ENCODE data around the gene SLC35E1. TPM values are rescaled to one million over a fixed set of nuclear protein-coding genes. Genes with fewer than 3 reads are reported as not detected.

SLC35E1 gene
- total RNA-seq, 1 experiment from 2014 or later: 49.1 TPM

GRCh38 chr19:16603090-16603489, 30.9 kb upstream of the SLC35E1 start:
- CTCF ChIA-PET: no interaction called here
- Histone ChIP-seq H3K9me2 (ENCODE audit: insufficient read depth) (no peaks in the 10 kb centered on the region), H3K27me3 (ENCODE audit: insufficient read depth, low read length) (no peaks in the 10 kb centered on the region), H3K4me3 (replicated peaks in 1 of 2; ENCODE audit: low read depth in 1 of 2, low read length in 2 of 2) (no peak overlapping the region), H3K9ac (ENCODE audit: low read length) (no peak overlapping the region), H4K20me1 (ENCODE audit: insufficient read depth) (no peaks in the 10 kb centered on the region), H3K4me2 (ENCODE audit: low read length) (no peak overlapping the region), H3K9me3 (ENCODE audit: control insufficient read depth in 1 of 2, insufficient read depth in 1 of 2, low read depth in 1 of 2, low read length in 2 of 2) (no peaks in the 10 kb centered on the region), H3K4me1 (ENCODE audit: control insufficient read depth in 1 of 2, insufficient read depth in 2 of 2, low read length in 2 of 2) (peaks cover 3 to 5% of the 10 kb centered on the region in 2 experiments; a peak in 3 of 4 replicates), H3K79me2 (ENCODE audit: insufficient read depth, low read length) (peaks cover 100% of the 10 kb centered on the region), H2AFZ (ENCODE audit: low read depth, low read length, poor library complexity, severe bottlenecking) (no peak overlapping the region), H3K27ac (ENCODE audit: low read depth, low read length) (no peak overlapping the region), H3K36me3 (ENCODE audit: control insufficient read depth in 1 of 2, insufficient read depth in 2 of 2, low read length in 2 of 2) (no peaks in the 10 kb centered on the region)
- POLR2A ChIA-PET: no interaction called here
- intact Hi-C loops (cut with micrococcal nuclease): no loop called here
- no peak for DNase-seq (ENCODE audit: low read depth, low spot score)
- TF ChIP-seq YY1 (IDR thresholded peaks at IDR 0.05; ENCODE audit: extremely low read depth, insufficient replicate concordance, low read depth, low read length): no peak
- no peak for TF ChIP-seq ZNF274 (IDR thresholded peaks at IDR 0.05; ENCODE audit: low read depth, low read length)
- no peak for TF ChIP-seq RAD21 (IDR thresholded peaks at IDR 0.05; ENCODE audit: low read depth)
- TF ChIP-seq REST (IDR thresholded peaks at IDR 0.05; ENCODE audit: low read depth): no peak
- no peak for TF ChIP-seq POLR2A (IDR thresholded peaks at IDR 0.05; ENCODE audit: borderline replicate concordance, extremely low read depth, insufficient read depth, insufficient read length)
- no peak for TF ChIP-seq SRF (IDR thresholded peaks at IDR 0.05; ENCODE audit: low read depth)
- no peak for TF ChIP-seq POLR2AphosphoS5 (IDR thresholded peaks at IDR 0.05; ENCODE audit: low read depth, low read length)
- TF ChIP-seq EGR1 (IDR thresholded peaks at IDR 0.05; ENCODE audit: low read depth): no peak
- TF ChIP-seq ELF1 (IDR thresholded peaks at IDR 0.05; ENCODE audit: borderline replicate concordance, low read depth): no peak
- no peak for TF ChIP-seq FOSL1 (IDR thresholded peaks at IDR 0.05; ENCODE audit: low read depth)
- TF ChIP-seq EZH2phosphoT487 (IDR thresholded peaks at IDR 0.05; ENCODE audit: borderline replicate concordance): no peak
- no peak for TF ChIP-seq JUND (IDR thresholded peaks at IDR 0.05)
- no peak for TF ChIP-seq SP1 (IDR thresholded peaks at IDR 0.05; ENCODE audit: low read depth)
- no peak for TF ChIP-seq ZFX (IDR thresholded peaks at IDR 0.05)
- TF ChIP-seq ZBTB33 (IDR thresholded peaks at IDR 0.05; ENCODE audit: extremely low read depth, insufficient replicate concordance, low read length): no peak
- no peak for TF ChIP-seq CBX3 (IDR thresholded peaks at IDR 0.05; ENCODE audit: low read depth)
- TF ChIP-seq MAX (IDR thresholded peaks at IDR 0.05): no peak
- no peak for TF ChIP-seq EZH2 (IDR thresholded peaks at IDR 0.05)
- no peak for TF ChIP-seq TCF7L2 (IDR thresholded peaks at IDR 0.05; ENCODE audit: borderline replicate concordance, extremely low read depth, insufficient read depth, insufficient read length)
- no peak for ATAC-seq
- BruUV-seq (replicated peaks): no TSS peak
- RAD21 ChIA-PET (ENCODE audit: low non-redundant PET in 1 of 2, low total read pairs in 2 of 2, uncharacterized antibody in 2 of 2, unreplicated experiment in 2 of 2): no interaction called here
